Neuronal stem cell (in vitro differentiated cells): Measurements from ENCODE around the gene CHD6.

Experiments used
- DNase-seq: peaks from one replicate; pipeline ENCODE4 v3.0.0-alpha.2; 2013; ENCODE audit warnings: low spot score
- H2AFZ ChIP-seq: one replicate; pipeline ENCODE4 v1.6.1; 2013; ENCODE audit warnings: mild to moderate bottlenecking, low read length, inconsistent platforms
- H2AK5ac ChIP-seq: 2 replicates; pipeline ENCODE4 v1.6.1; 2013; ENCODE audit warnings: low read depth, mild to moderate bottlenecking, inconsistent platforms, low read length, moderate library complexity, mixed read lengths
- H2BK120ac ChIP-seq: 2 replicates; pipeline ENCODE4 v1.6.1; 2013; ENCODE audit warnings: low read depth, mild to moderate bottlenecking, inconsistent platforms, low read length, moderate library complexity, mixed read lengths
- H2BK12ac ChIP-seq: one replicate; pipeline ENCODE4 v1.6.1; 2013; ENCODE audit warnings: low read length, inconsistent platforms
- H2BK15ac ChIP-seq: 2 replicates; pipeline ENCODE4 v1.6.1; 2013; ENCODE audit warnings: mild to moderate bottlenecking, low read length, inconsistent platforms, mixed read lengths
- H2BK5ac ChIP-seq: one replicate; pipeline ENCODE4 v1.6.1; 2013; ENCODE audit warnings: inconsistent platforms, mild to moderate bottlenecking, low read length, moderate library complexity
- H3K14ac ChIP-seq: one replicate; pipeline ENCODE4 v1.6.1; 2013; ENCODE audit warnings: low read length, inconsistent platforms
- H3K18ac ChIP-seq: 2 replicates; pipeline ENCODE4 v1.6.1; 2013; ENCODE audit warnings: low read length, inconsistent platforms
- H3K23ac ChIP-seq: 2 replicates; pipeline ENCODE4 v1.6.1; 2013; ENCODE audit warnings: low read depth, mild to moderate bottlenecking, mixed read lengths, low read length, inconsistent platforms; ENCODE audit not compliant: poor library complexity
- H3K27ac ChIP-seq: replicated peaks from 3 replicates; pipeline ENCODE4 v1.5.1; 2013; ENCODE audit warnings: low read length, inconsistent platforms
- H3K27me3 ChIP-seq, 3 experiments: 2 replicates each; pipeline ENCODE4 v1.6.1; 2013; ENCODE audit warnings: low read length in 3 of 3, mild to moderate bottlenecking in 2 of 3, inconsistent platforms in 1 of 3, low read depth in 1 of 3, mixed read lengths in 1 of 3, moderate library complexity in 1 of 3; ENCODE audit not compliant: control insufficient read depth in 3 of 3, insufficient read depth in 3 of 3
- H3K36me3 ChIP-seq, 2 donors: replicated peaks in 1 of 2; 2 replicates each; pipeline ENCODE4 v1.6.1; 2013; ENCODE audit warnings: low read length in 2 of 2; ENCODE audit not compliant: control insufficient read depth in 2 of 2, insufficient read depth in 2 of 2
- H3K4ac ChIP-seq: 2 replicates; pipeline ENCODE4 v1.6.1; 2013; ENCODE audit warnings: inconsistent platforms, mild to moderate bottlenecking, low read length, moderate library complexity
- H3K4me1 ChIP-seq, 2 donors: 1 replicate in 1 of 2; 2 replicates in 1 of 2; pipeline ENCODE4 v1.6.1; 2013; ENCODE audit warnings: low read length in 2 of 2, low read depth in 1 of 2; ENCODE audit not compliant: control insufficient read depth in 2 of 2, insufficient read depth in 1 of 2
- H3K4me2 ChIP-seq: one replicate; pipeline ENCODE4 v1.6.1; 2013; ENCODE audit warnings: mild to moderate bottlenecking, low read length, inconsistent platforms; ENCODE audit not compliant: insufficient read depth, poor library complexity, severe bottlenecking
- H3K4me3 ChIP-seq, 2 donors: 2 replicates each; pipeline ENCODE4 v1.5.1; 2013; ENCODE audit warnings: low read length in 2 of 2, mild to moderate bottlenecking in 2 of 2, inconsistent platforms in 1 of 2, moderate library complexity in 1 of 2
- H3K79me1 ChIP-seq: one replicate; pipeline ENCODE4 v1.6.1; 2013; ENCODE audit warnings: low read depth, mild to moderate bottlenecking, inconsistent platforms, low read length, moderate library complexity
- H3K9ac ChIP-seq: one replicate; pipeline ENCODE4 v1.6.1; 2013; ENCODE audit warnings: mild to moderate bottlenecking, low read depth, low read length, inconsistent platforms; ENCODE audit not compliant: poor library complexity
- H3K9me3 ChIP-seq, 2 donors: replicated peaks in 1 of 2; 2 replicates each; pipeline versions ENCODE3 to v1.6.1; 2013; ENCODE audit warnings: low read length in 2 of 2, mild to moderate bottlenecking in 2 of 2, inconsistent platforms in 1 of 2, low read depth in 1 of 2, mixed read lengths in 1 of 2, moderate library complexity in 1 of 2; ENCODE audit not compliant: control insufficient read depth in 2 of 2, insufficient read depth in 1 of 2
- H4K8ac ChIP-seq: one replicate; pipeline ENCODE4 v1.6.1; 2013; ENCODE audit warnings: low read depth, mild to moderate bottlenecking, inconsistent platforms, low read length, moderate library complexity
- H4K91ac ChIP-seq: one replicate; pipeline ENCODE4 v1.6.1; 2013; ENCODE audit warnings: low read length, low read depth, mild to moderate bottlenecking, inconsistent platforms; ENCODE audit not compliant: poor library complexity
- WGBS, 2 donors: extraction: QIAGEN DNeasy Blood & Tissue Kit; methylation state at CpG; one replicate each; pipeline ENCODE4 v1.1.7; 2013; ENCODE audit warnings: missing lambda C conversion rate in 2 of 2, mixed read lengths in 1 of 2; ENCODE audit not compliant: insufficient read length in 2 of 2, insufficient replicate concordance in 1 of 2; ENCODE audit errors: extremely low coverage in 2 of 2; 5-methylcytosine and 5-hydroxymethylcytosine counted together

Gene CHD6

DNA sequence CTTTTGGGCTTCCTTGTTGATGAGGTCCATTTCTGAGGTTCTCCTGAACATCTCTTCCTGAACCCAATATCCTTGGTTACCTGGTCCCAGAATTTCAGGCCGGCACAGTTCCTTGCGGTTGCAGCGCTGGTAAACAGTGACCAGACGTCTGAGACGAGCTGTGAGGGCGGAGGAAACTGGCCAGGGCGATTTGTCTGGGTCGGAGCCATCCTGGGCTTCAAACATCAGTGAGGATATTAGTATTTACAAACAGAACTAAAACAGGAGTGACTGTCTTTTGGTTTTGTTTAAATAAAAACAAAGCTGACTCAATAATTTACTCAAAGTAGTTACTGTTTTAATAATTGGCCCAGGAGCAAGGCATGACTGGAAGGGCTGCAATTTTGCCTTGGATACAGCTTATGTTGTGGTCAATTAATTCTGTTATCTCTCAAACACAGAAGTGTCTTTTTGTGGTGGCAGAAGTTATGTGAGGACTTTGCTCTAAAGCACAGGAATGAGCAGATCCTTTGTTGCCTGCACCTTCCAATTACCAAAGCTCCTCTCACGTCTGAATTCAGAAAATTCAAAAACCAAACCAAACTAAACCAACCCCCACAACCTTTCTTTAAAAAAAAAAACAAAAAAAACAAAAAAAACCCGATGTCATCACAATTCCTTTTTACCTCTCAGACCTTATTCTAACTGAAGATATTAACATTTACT lies 192.8 kb downstream of the CHD6 start:
- Histone ChIP-seq H3K27ac (no peak overlapping the region), H3K36me3 (peaks cover 35 to 91% of the 10 kb centered on the region in 2 donors), H3K9me3 (no peaks in the 10 kb centered on the region), H3K27me3 (no peaks in the 10 kb centered on the region), H2BK12ac (no peak overlapping the region), H2AFZ (no peak overlapping the region), H3K79me1 (no peaks in the 10 kb centered on the region), H3K4me3 (no peak overlapping the region), H2BK120ac (no peak overlapping the region), H2AK5ac (no peak overlapping the region), H4K8ac (no peak overlapping the region), H3K14ac (no peak overlapping the region), H4K91ac (no peak overlapping the region), H2BK5ac (no peak overlapping the region), H3K4me2 (no peak overlapping the region), H3K23ac (no peak overlapping the region), H3K4me1 (peaks cover 0 to 2% of the 10 kb centered on the region in 2 donors), H2BK15ac (no peak overlapping the region), H3K9ac (no peak overlapping the region), H3K18ac (no peak overlapping the region), H3K4ac (no peak overlapping the region)
- DNase-seq, result no peak
- WGBS, 2 donors, result 100% methylated on average over 1 to 2 of the region's 10 CpGs

DNA sequence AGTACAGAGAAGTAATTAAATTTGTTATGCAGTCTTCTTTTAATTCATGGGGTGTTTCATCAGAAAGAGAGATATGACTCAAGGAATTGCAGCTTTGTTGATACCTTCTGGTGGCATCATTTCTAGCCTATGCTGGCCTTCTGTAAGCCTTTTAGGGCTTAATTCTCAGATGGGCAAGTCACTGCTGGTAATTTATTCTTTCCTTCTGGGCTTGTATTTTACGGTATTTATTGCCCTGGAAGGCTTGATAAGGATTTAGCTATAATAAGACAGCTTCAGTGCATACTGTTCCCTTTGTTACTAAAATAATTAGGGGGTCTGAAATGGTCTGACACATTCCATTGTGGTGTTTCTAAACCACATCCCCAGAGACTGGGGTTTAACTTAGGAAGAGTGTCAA lies 193.6 kb downstream of the CHD6 start:
- no peak for DNase-seq
- no CpG with 5 or more reads among the region's 1 CpG for WGBS, 2 donors
- no peak overlapping the region for H3K18ac ChIP-seq
- no peak overlapping the region for H2BK120ac ChIP-seq
- no peak overlapping the region for H2BK12ac ChIP-seq
- H3K14ac ChIP-seq, result no peak overlapping the region
- H3K27me3 ChIP-seq, result no peaks in the 10 kb centered on the region
- no peak overlapping the region for H2BK5ac ChIP-seq
- no peak overlapping the region for H2BK15ac ChIP-seq
- H3K36me3 ChIP-seq, result peaks cover 37 to 91% of the 10 kb centered on the region in 2 donors
- H3K23ac ChIP-seq, result no peak overlapping the region
- no peak overlapping the region for H2AK5ac ChIP-seq
- no peak overlapping the region for H3K4ac ChIP-seq
- H2AFZ ChIP-seq, result no peak overlapping the region
- H3K4me1 ChIP-seq, result peaks cover 0 to 2% of the 10 kb centered on the region in 2 donors
- H3K4me3 ChIP-seq, result no peak overlapping the region
- H3K9ac ChIP-seq, result no peak overlapping the region
- H3K27ac ChIP-seq, result no peak overlapping the region
- no peak overlapping the region for H3K4me2 ChIP-seq
- no peak overlapping the region for H4K91ac ChIP-seq
- H4K8ac ChIP-seq, result no peak overlapping the region
- H3K9me3 ChIP-seq, result no peaks in the 10 kb centered on the region
- H3K79me1 ChIP-seq, result no peaks in the 10 kb centered on the region

DNA sequence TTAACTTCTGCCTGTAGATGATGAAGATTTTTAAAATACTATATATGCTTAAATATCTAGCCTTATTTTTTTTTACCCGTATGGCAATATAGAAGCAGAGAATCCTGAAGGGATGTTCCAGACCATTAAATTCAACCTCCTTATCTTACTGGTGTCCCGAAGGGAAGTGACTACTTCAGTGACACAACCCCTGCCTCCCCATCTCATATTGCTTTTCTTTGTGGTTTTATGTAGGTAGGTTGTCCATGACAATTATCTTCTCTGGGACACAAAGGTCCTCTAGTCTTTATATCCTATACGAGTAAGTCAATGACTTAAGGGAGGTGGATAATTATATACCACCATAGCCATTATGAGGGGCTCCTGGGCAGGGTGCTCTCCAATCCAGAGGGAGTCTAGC lies 194.2 kb downstream of the CHD6 start:
- Histone ChIP-seq H2BK120ac (no peak overlapping the region), H3K4me2 (no peak overlapping the region), H3K27me3 (no peaks in the 10 kb centered on the region), H3K9me3 (no peaks in the 10 kb centered on the region), H3K9ac (no peak overlapping the region), H2AK5ac (no peak overlapping the region), H3K27ac (no peak overlapping the region), H2AFZ (no peak overlapping the region), H3K18ac (no peak overlapping the region), H2BK12ac (no peak overlapping the region), H4K8ac (no peak overlapping the region), H3K4me1 (peaks cover 0 to 2% of the 10 kb centered on the region in 2 donors), H3K79me1 (no peaks in the 10 kb centered on the region), H3K4ac (no peak overlapping the region), H3K4me3 (no peak overlapping the region), H2BK15ac (no peak overlapping the region), H3K23ac (no peak overlapping the region), H2BK5ac (no peak overlapping the region), H4K91ac (no peak overlapping the region), H3K36me3 (peaks cover 37 to 93% of the 10 kb centered on the region in 2 donors), H3K14ac (no peak overlapping the region)
- DNase-seq, result no peak
- WGBS, 2 donors, result no CpG with 5 or more reads among the region's 3 CpGs

DNA sequence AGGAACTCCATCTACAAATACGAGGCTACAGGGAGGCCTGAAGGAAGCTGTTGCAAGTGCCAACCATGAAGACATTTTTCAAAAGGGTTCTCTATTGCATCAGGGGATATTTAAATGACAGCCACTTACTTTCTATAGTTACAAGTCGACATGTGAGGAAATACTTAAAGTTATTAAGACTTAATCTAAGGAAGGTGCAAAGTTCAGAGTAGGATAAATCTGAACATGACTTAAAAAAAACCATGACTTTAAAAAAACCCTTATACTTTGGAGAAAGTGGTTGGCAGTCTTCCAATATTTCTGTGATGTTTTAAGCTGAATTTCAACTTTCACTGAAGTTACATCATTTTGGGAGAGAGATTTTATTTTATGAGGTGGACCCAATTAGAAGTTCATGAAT lies 195.2 kb downstream of the CHD6 start:
- H3K9me3 ChIP-seq, result no peaks in the 10 kb centered on the region
- peaks cover 0 to 2% of the 10 kb centered on the region in 2 donors for H3K4me1 ChIP-seq
- no peak overlapping the region for H3K23ac ChIP-seq
- no peak overlapping the region for H4K8ac ChIP-seq
- no peak for DNase-seq
- no peak overlapping the region for H3K18ac ChIP-seq
- no peak overlapping the region for H2BK5ac ChIP-seq
- H2BK12ac ChIP-seq, result no peak overlapping the region
- H3K14ac ChIP-seq, result no peak overlapping the region
- no peak overlapping the region for H3K4me3 ChIP-seq
- H3K27me3 ChIP-seq, result no peaks in the 10 kb centered on the region
- H2BK120ac ChIP-seq, result no peak overlapping the region
- H2AFZ ChIP-seq, result no peak overlapping the region
- no peak overlapping the region for H2BK15ac ChIP-seq
- no peak overlapping the region for H3K4ac ChIP-seq
- H4K91ac ChIP-seq, result no peak overlapping the region
- H3K4me2 ChIP-seq, result no peak overlapping the region
- no peak overlapping the region for H3K9ac ChIP-seq
- H2AK5ac ChIP-seq, result no peak overlapping the region
- H3K27ac ChIP-seq, result no peak overlapping the region
- H3K79me1 ChIP-seq, result no peaks in the 10 kb centered on the region
- peaks cover 42 to 93% of the 10 kb centered on the region in 2 donors for H3K36me3 ChIP-seq
- no CpG with 5 or more reads among the region's 2 CpGs for WGBS, 2 donors
